Heart left ventricle (tissue), 16 donors: ENCODE measurements around the gene ADGRA1. TPM values are rescaled to one million over a fixed set of nuclear protein-coding genes. Genes with fewer than 3 reads are reported as not detected.

Source experiments
- ATAC-seq, 4 donors: fragments of 200-7000 bp; cut with Tn5 transposase; one replicate each; pipeline ENCODE4 v1.9.1; 2020 to 2022; ENCODE audit warnings: moderate library complexity in 4 of 4, mild to moderate bottlenecking in 3 of 4, moderate number of reproducible peaks in 1 of 4
- DNase-seq, 5 donors: peaks; one replicate each; pipeline ENCODE4 v3.0.0-alpha.2; 2020
- H3K27ac ChIP-seq, 12 donors: fragments of 200-600 bp; sonication (generic) in 4 of 12; one replicate each; pipeline versions ENCODE4 v1.5.0 to v1.8.0; 2016 to 2022; ENCODE audit warnings: mild to moderate bottlenecking in 2 of 12
- H3K27me3 ChIP-seq, 9 donors: fragments of 200-600 bp; sonication (generic) in 2 of 9; one replicate each; pipeline versions ENCODE4 v1.5.1 to v1.8.0; 2016 to 2022; ENCODE audit warnings: mild to moderate bottlenecking in 3 of 9
- H3K36me3 ChIP-seq, 9 donors: fragments of 200-600 bp; sonication (generic) in 2 of 9; one replicate each; pipeline versions ENCODE4 v1.5.0 to v1.8.0; 2018 to 2022; ENCODE audit warnings: mild to moderate bottlenecking in 2 of 9
- H3K4me1 ChIP-seq, 12 donors: fragments of 200-600 bp; sonication (generic) in 4 of 12; one replicate each; pipeline versions ENCODE4 v1.5.0 to v1.8.0; 2016 to 2022; ENCODE audit warnings: mild to moderate bottlenecking in 3 of 12
- H3K4me3 ChIP-seq, 12 donors: fragments of 200-600 bp; sonication (generic) in 4 of 12; one replicate each; pipeline versions ENCODE4 v1.5.0 to v1.8.0; 2017 to 2022; ENCODE audit warnings: mild to moderate bottlenecking in 9 of 12, moderate library complexity in 4 of 12
- H3K9me3 ChIP-seq, 12 donors: fragments of 200-600 bp; sonication (generic) in 4 of 12; one replicate each; pipeline versions ENCODE4 v1.5.0 to v1.8.0; 2016 to 2022; ENCODE audit warnings: mild to moderate bottlenecking in 1 of 12
- CTCF ChIP-seq, 12 donors: fragments of 200-600 bp; sonication (generic) in 4 of 12; IDR thresholded peaks; one replicate each; pipeline versions ENCODE4 v1.5.0 to v1.8.0; 2018 to 2022; ENCODE audit warnings: antibody characterized with exemption in 12 of 12, mild to moderate bottlenecking in 5 of 12
- POLR2A ChIP-seq, 2 donors: fragments of 450-650 bp; IDR thresholded peaks; one replicate each; pipeline ENCODE4 v1.6.1; 2017; ENCODE audit warnings: antibody characterized with exemption in 2 of 2, mild to moderate bottlenecking in 2 of 2, moderate library complexity in 2 of 2
- WGBS, 4 donors: extraction: QIAGEN DNeasy Blood & Tissue Kit in 2 of 4; methylation state at CpG; one replicate each; pipeline versions ENCODE4 v1.1.5 to v1.1.7; 2013 to 2018; 5-methylcytosine and 5-hydroxymethylcytosine counted together
- intact Hi-C, 10 donors: fragments of 100-400 bp; cut with DNase I; formaldehyde crosslinking; loops; one replicate each; pipeline versions ENCODE4 v1.11.1 to v1.14.2; 2022
- polyA plus RNA-seq, 2 donors: library from polyadenylated mRNA; stranded (reverse); fragments of 200-250 nt; gene quantifications; one replicate each; pipeline ENCODE4 v1.2.3, GENCODE V29; 2013
- total RNA-seq, 9 donors: library from RNA; depleted of rRNA in 2 of 9; stranded (reverse); fragments of >200 nt in 2 of 9; fragmentation: NEBNext Ultra II Directional in 3 of 9; extraction: Animal tissue kit (Norgen Biotek cat#: 25700) in 3 of 9; gene quantifications; one replicate each; pipeline versions ENCODE4 v1.1.0 to v1.2.4, GENCODE V29; 2016 to 2023
- donor health status: ischemic (EF 13 %, LVEDD 7.1; RV severe dilation, severe dysfunction).
- donor health status: healthy with polysubstance abuse.
- donor health status: DM: no; HTN: yes; CAD: no.
- donor health status: DM: no; HTN: no; CAD: no.
- donor health status: ischemic (EF 25% LVEDD 6.9; RV normal size, moderate dysfunction).
- donor health status: ischemic (EF 25% LVEDD 5.7; RV mildly dilated, moderate dysfunction).
- donor health status: healthy.
- donor health status: DM: yes; HTN: yes; CAD: no.
- donor health status: ischemic (EF 35%, LVEDD 5.7; RV mildly dilated, moderate dysfunction).
- donor health status: nonischemic (EF 11% LVEDD 7.7; RV severe dilation, severe dysfunction).
- donor health status: DM: yes; HTN: yes; CAD: no.
- donor health status: PGD.
- donor health status: ischemic (EF 29% LVEDD 5.4; RV normal size, mild dysfunction).
- donor health status: nonischemic (EF 23%, LVEDD 6.1; RV moderate dilation, normal function).

ADGRA1 gene
- total and polyA plus RNA-seq, 11 donors = 0.03 to 0.19 (median 0.13) TPM; not detected in 8

- peaks cover 0 to 37% (median 0%) of the 10 kb centered on the region in 9 donors for H3K27me3 ChIP-seq
- no peak overlapping the region for H3K4me3 ChIP-seq
- H3K36me3 ChIP-seq = no peaks in the 10 kb centered on the region
- intact Hi-C loops = loop anchor here in 5 of 10 donors (10.0 kb wide), 6 partner anchors 183 to 673 kb away; partner anchors contain the start of gene CFAP46 (in 1 of the 5)
- WGBS, 4 donors = 79 to 94% (median 85%) methylated on average over 26 to 36 of the region's 36 CpGs
- ATAC-seq = no peak
- peaks cover 0 to 12% (median 0%) of the 10 kb centered on the region in 12 donors for H3K4me1 ChIP-seq
- H3K27ac ChIP-seq = no peak overlapping the region
- TF ChIP-seq POLR2A (IDR thresholded peaks at IDR 0.05) = no peak
- TF ChIP-seq CTCF (IDR thresholded peaks at IDR 0.05) = no peak
- no peaks in the 10 kb centered on the region for H3K9me3 ChIP-seq
- peak in 3 of 5 donors; percentile 10 to 44 (median 12) for DNase-seq
Measured at GRCh38 chr10:133127291-133128125, 39.8 kb downstream of the ADGRA1 start.

- no peaks in the 10 kb centered on the region for H3K9me3 ChIP-seq
- no peaks in the 10 kb centered on the region for H3K36me3 ChIP-seq
- H3K4me3 ChIP-seq = no peak overlapping the region
- ATAC-seq (no peak), DNase-seq (peak in 4 of 5 donors; percentile 14 to 47 (median 18))
- H3K27me3 ChIP-seq = peaks cover 0 to 31% (median 0%) of the 10 kb centered on the region in 9 donors
- no peak overlapping the region for H3K27ac ChIP-seq
- WGBS, 4 donors = 95 to 98% (median 96%) methylated on average over 68 to 83 of the region's 83 CpGs
- intact Hi-C loops = loop anchor here in 5 of 10 donors (10.0 kb wide), 6 partner anchors 184 to 674 kb away; partner anchors contain the start of gene CFAP46 (in 1 of the 5)
- H3K4me1 ChIP-seq = peaks cover 0 to 12% (median 0%) of the 10 kb centered on the region in 12 donors
- no peak for TF ChIP-seq POLR2A (IDR thresholded peaks at IDR 0.05)
- TF ChIP-seq CTCF (IDR thresholded peaks at IDR 0.05) = no peak
Measured at GRCh38 chr10:133128126-133129070, 40.7 kb downstream of the ADGRA1 start.

- ATAC-seq = no peak
- WGBS, 4 donors = 69 to 80% (median 79%) methylated on average over 35 to 39 of the region's 39 CpGs
- H3K9me3 ChIP-seq = no peaks in the 10 kb centered on the region
- H3K36me3 ChIP-seq = no peaks in the 10 kb centered on the region
- DNase-seq = peak in 4 of 5 donors; percentile 12 to 31 (median 16)
- no peak overlapping the region for H3K4me3 ChIP-seq
- intact Hi-C loops = loop anchor here in 5 of 10 donors (10.0 kb wide), 6 partner anchors 184 to 674 kb away; partner anchors contain the start of gene CFAP46 (in 1 of the 5)
- H3K4me1 ChIP-seq = peaks cover 0 to 11% (median 0%) of the 10 kb centered on the region in 12 donors
- H3K27ac ChIP-seq = no peak overlapping the region
- TF ChIP-seq POLR2A (IDR thresholded peaks at IDR 0.05) = no peak
- no peak for TF ChIP-seq CTCF (IDR thresholded peaks at IDR 0.05)
- peaks cover 0 to 24% (median 0%) of the 10 kb centered on the region in 9 donors for H3K27me3 ChIP-seq
Measured at GRCh38 chr10:133129071-133129858, 41.5 kb downstream of the ADGRA1 start.
